HG03175 (cell line): ENCODE results near the gene EMX1.

Experiments
- ATAC-seq: cut with Tn5 transposase; IDR thresholded peaks from one replicate; pipeline ENCODE4 v1.9.1; 2021; ENCODE audit warnings: mild to moderate bottlenecking, moderate library complexity; ENCODE audit not compliant: unreplicated experiment

EMX1 gene

GRCh38 chr2:72942293-72942692 lies 25.0 kb downstream of the EMX1 start:
- ATAC-seq, result no peak

DNA sequence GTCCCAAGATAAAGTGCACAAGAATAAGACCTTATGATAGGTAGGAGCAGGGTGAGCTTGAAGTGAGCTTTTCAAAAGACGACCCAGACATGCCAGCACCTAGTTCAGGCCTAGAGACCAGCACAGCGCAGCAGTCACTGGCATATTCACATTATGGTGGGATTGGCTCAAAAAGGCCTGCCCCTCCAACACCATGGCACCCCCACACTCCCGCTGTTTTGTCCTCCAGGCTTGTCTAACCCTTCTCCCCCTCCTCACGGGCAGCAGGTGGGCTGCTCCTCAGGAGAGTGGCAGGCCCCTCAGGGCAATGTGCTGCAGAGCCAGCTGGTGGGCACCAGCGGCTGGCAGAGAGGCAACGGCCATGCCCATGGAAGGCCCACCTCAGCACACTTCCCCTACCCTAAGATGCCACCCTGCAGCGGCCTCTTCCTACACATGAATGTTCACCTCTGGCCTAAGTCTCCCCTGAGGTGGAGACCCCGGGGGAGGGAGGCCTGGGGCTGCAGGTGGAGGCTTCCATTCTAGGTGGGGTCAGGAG lies 25.6 kb downstream of the EMX1 start:
- ATAC-seq, result no peak

DNA sequence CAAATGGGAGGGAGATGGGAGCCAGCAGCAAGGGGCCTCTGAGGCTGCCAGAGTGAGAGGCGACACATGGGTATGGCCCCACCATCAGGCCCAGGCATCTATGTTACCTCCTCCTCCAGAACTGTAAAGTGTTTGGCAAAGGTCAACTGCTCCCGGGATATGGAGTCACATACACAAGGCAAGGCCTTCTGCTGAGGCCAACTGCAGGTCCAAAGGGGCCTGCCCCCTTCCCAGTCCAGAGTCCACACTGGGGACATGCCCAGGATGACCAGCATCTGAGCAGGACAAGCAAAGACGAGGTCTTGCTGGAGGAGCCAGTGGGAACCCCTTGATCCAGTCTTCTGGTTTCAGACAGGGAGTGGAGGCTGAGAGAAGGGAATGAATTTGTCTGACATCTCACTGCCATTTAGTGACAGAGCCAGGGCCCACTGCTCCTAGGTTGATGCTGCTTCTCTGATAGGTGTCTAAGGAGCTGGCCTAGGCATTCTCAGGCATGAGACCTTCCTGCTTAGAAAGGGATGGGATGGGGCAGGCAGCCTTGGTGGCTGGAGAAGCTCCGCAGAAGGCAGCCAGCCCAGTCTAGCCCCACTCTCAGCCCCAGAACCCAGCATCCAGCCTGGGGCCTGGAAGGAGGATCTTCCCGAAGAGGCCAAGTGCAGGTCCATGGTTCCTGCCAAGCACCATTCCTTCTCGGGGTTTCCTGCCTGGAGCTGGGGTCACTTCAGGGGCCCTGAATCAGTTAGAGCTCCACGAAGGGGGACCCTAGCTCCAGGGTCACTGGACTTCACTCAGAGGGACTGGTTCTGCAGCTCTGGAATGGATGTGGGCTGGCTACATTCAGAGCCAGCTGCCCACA lies 26.4 kb downstream of the EMX1 start:
- ATAC-seq, result no peak

- ATAC-seq, result no peak
Observed at GRCh38 chr2:72944804-72945449, 27.6 kb downstream of the EMX1 start.

- no peak for ATAC-seq
Observed at GRCh38 chr2:72945450-72946019, 28.2 kb downstream of the EMX1 start.

GRCh38 chr2:72946466-72946865 lies 29.1 kb downstream of the EMX1 start:
- ATAC-seq, result no peak

GRCh38 chr2:72947952-72948830 lies 30.9 kb downstream of the EMX1 start:
- no peak for ATAC-seq

- no peak for ATAC-seq
Observed at GRCh38 chr2:72949045-72949444, 31.7 kb downstream of the EMX1 start.

DNA sequence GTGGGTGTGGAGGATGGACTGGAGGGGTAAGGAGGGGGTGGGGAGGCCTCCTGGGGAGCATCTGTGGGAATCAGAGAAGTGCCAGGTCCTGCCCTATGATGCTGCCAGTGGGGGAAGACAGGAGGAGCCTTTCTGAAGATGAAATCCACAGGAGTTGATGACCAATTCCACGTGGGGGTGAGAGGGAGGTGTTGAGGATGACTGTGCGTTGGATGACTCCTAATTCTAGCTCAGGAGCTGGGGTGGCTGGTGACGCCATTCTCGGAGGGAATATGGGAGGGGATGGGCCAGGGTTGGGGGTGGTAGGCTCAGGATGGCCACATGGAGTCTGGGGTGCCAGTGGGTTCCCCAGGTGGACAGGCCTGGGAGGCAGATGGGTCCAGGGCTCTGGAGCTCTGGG lies 32.3 kb downstream of the EMX1 start:
- ATAC-seq, result no peak

DNA sequence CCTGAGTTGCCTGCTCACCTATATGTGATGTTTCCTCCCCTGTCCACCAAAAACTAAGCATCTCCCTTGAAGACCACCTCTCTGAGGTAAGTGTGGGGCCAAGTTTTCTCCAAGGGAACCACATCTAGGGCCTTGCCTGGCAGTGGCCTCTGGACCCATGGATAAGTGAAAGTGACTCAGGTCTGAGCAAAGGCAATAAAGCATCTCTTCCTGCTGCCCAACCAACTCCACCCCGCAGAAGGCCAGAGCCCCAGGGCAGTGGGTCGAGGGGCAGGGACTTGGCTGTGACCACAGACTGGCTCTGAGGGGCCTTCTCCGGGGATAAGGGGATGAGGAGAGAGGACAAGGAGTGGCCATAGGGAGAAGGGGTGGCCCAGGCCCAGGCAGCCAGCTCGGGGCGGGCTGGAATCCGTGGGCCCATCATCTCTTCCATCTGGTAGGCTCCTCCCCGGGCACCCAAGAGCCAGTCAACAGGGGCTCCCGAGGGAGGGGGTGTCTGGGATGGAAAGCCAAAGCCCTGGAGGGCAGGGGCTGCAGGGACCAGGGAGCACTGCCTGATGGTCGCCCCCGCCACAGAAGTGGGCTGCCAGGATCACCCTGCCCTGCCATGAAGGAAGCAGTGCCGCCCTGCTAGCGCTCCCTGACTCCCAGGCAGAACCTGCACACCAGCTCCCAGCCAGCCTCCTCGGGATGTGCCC lies 33.4 kb downstream of the EMX1 start:
- ATAC-seq, result no peak

- no peak for ATAC-seq
Observed at GRCh38 chr2:72951303-72952095, 34.2 kb downstream of the EMX1 start.

- ATAC-seq, result no peak
Observed at GRCh38 chr2:72952110-72952823, 34.9 kb downstream of the EMX1 start.

DNA sequence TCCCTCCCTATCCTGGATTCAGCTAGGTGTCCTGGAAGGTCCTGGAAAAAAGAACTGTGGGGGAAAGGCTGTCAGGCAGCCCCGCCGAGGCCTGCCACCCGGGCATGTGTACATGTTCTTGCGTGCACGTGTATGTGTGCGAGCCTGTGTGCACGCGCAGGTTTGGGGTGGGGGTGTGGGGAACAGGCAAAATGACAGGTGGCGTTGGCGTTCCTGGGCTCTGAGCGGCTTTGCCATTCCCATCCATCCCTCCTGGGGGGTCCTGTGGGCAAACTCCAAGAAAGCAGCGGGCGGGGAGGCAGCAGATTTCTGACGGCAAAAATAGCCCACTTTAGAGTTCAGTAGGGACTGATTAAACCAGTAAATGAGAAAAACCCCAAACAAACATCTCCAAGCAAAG lies 35.6 kb downstream of the EMX1 start:
- ATAC-seq, result no peak

DNA sequence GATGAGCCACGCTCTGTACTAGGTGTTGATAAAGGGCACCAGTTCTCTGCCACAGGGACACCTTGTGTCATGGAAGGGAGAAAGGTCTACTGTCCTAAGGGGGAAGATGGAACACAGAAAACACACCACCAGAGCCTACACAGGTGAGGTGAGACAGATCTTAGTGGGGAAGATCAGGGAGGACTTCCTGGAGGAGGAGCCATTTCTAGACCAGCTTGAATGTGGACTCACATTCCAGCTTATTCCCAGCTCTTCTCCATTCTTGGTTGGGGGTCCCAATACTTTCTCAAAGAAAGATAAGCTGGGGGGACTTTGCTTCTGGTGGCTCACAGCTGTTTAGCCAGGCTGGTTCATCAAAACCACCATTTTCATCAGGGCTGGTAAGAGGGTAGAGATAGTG lies 36.2 kb downstream of the EMX1 start:
- no peak for ATAC-seq

DNA sequence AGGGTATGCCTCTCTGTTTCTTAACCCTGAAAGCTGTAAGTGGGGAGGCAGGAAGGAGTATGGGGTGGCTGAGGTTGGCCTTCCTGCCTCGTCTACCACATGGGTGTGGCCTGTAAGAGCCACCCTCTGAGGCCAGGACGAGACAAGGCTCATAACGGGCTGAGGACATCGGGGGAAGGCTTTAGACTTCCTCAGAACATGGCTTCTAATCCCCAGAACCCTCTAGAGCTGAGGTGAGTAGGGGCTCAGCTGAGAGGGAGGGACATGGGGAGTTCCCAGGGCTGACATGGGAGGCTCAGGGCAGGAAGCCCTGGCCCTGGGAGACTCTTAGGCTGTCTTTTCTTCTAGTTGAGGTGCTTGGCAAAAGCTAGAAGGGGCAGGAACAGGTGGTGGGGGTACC lies 36.7 kb downstream of the EMX1 start:
- no peak for ATAC-seq

GRCh38 chr2:72954376-72955227 lies 37.3 kb downstream of the EMX1 start:
- no peak for ATAC-seq

GRCh38 chr2:72955228-72956049 lies 38.1 kb downstream of the EMX1 start:
- no peak for ATAC-seq
